PC-9 (cell line): ENCODE measurements around the gene PPM1K. TPM values are rescaled to one million over a fixed set of nuclear protein-coding genes. Genes with fewer than 3 reads are reported as not detected.

Experiments
- BruUV-seq: library from RNA; stranded (reverse); fragments of 400-500 nt; replicated peaks from 2 replicates; lab custom pipeline; 2021; lab: Mats Ljungman, UMichigan
- CTCF ChIA-PET: fragments of 300-600 bp; sonication (Branson Sonifier 250); formaldehyde crosslinking; loops from one replicate; lab custom pipeline; 2022; ENCODE audit warnings: antibody characterized with exemption; lab: Charles Lee
- POLR2A ChIA-PET: fragments of 300-600 bp; sonication (Branson Sonifier 250); formaldehyde crosslinking; loops from one replicate; lab custom pipeline; 2022; ENCODE audit warnings: antibody characterized with exemption; ENCODE audit not compliant: unreplicated experiment; lab: Charles Lee
- DNase-seq, 2 experiments: peaks; one replicate each; pipeline versions ENCODE4 v3.0.0 to v3.0.0-alpha.2; 2015 to 2022; ENCODE audit warnings: mixed read lengths in 1 of 2
- H2AFZ ChIP-seq: fragments of 200-600 bp; sonication (generic); 2 replicates; pipeline ENCODE4 v1.8.1; 2017; ENCODE audit warnings: antibody characterized with exemption
- H3F3A ChIP-seq: fragments of 200-600 bp; sonication (generic); 2 replicates; pipeline ENCODE4 v1.8.1; 2017; ENCODE audit warnings: antibody characterized with exemption, mild to moderate bottlenecking, low read depth; ENCODE audit not compliant: insufficient read depth
- H3K27ac ChIP-seq: fragments of 200-600 bp; sonication (generic); 2 replicates; pipeline ENCODE4 v1.6.1; 2016; ENCODE audit warnings: mixed run types
- H3K27me3 ChIP-seq: fragments of 200-600 bp; sonication (generic); 2 replicates; pipeline ENCODE4 v1.6.1; 2016; ENCODE audit warnings: low read depth, mixed run types; ENCODE audit not compliant: insufficient read depth
- H3K36me3 ChIP-seq: fragments of 200-600 bp; sonication (generic); 2 replicates; pipeline ENCODE4 v1.6.1; 2016; ENCODE audit warnings: low read depth, mixed run types
- H3K4me1 ChIP-seq: fragments of 200-600 bp; sonication (generic); replicated peaks from 2 replicates; pipeline ENCODE4 v1.6.1; 2016; ENCODE audit warnings: mixed run types; ENCODE audit not compliant: insufficient read depth
- H3K4me2 ChIP-seq: fragments of 200-600 bp; sonication (generic); 2 replicates; pipeline ENCODE4 v1.6.1; 2017; ENCODE audit warnings: mixed run types
- H3K4me3 ChIP-seq: fragments of 200-600 bp; sonication (generic); 2 replicates; pipeline ENCODE4 v1.6.1; 2016; ENCODE audit warnings: mixed run types
- H3K79me2 ChIP-seq: fragments of 200-600 bp; sonication (generic); 2 replicates; pipeline ENCODE4 v1.6.1; 2017; ENCODE audit warnings: low read depth, mixed run types
- H3K9me2 ChIP-seq: fragments of 200-600 bp; sonication (generic); 2 replicates; pipeline ENCODE4 v1.8.1; 2017; ENCODE audit warnings: mild to moderate bottlenecking; ENCODE audit not compliant: insufficient read depth
- H3K9me3 ChIP-seq: fragments of 200-600 bp; sonication (generic); 2 replicates; pipeline ENCODE4 v1.8.1; 2016; ENCODE audit warnings: low read depth; ENCODE audit not compliant: insufficient read depth
- H4K20me1 ChIP-seq: fragments of 200-600 bp; sonication (generic); 2 replicates; pipeline ENCODE4 v1.8.1; 2017; ENCODE audit not compliant: insufficient read depth
- CTCF ChIP-seq: fragments of 200-600 bp; sonication (generic); conservative IDR thresholded peaks from 2 replicates; pipeline ENCODE4 v1.6.1; 2017; ENCODE audit warnings: mixed run types, antibody characterized with exemption, mild to moderate bottlenecking, moderate library complexity
- EZH2 ChIP-seq: fragments of 200-600 bp; sonication (generic); IDR thresholded peaks from 2 replicates; pipeline ENCODE4 v1.8.0; 2017; ENCODE audit warnings: antibody characterized with exemption, low read depth
- intact Hi-C: fragments of 100-400 bp; cut with micrococcal nuclease; formaldehyde crosslinking; loops from one replicate; pipeline ENCODE4 v1.10.0; 2022; ENCODE audit not compliant: unreplicated experiment
- total RNA-seq: library from RNA; stranded (reverse); gene quantifications from 2 replicates; pipeline ENCODE4 v1.2.3, GENCODE V29; 2021

PPM1K gene
- total RNA-seq, 1 experiment from 2014 or later = 5.7 TPM

GRCh38 chr4:88275516-88275915, 8.8 kb downstream of the PPM1K start:
- BruUV-seq = no TSS peak
- Histone ChIP-seq H3K4me1 (no peaks in the 10 kb centered on the region), H3F3A (no peaks in the 10 kb centered on the region), H3K9me2 (no peaks in the 10 kb centered on the region), H2AFZ (no peak overlapping the region), H4K20me1 (no peaks in the 10 kb centered on the region), H3K27ac (no peak overlapping the region), H3K4me3 (no peak overlapping the region), H3K36me3 (no peaks in the 10 kb centered on the region), H3K9me3 (no peaks in the 10 kb centered on the region), H3K79me2 (no peaks in the 10 kb centered on the region), H3K4me2 (no peak overlapping the region), H3K27me3 (no peaks in the 10 kb centered on the region)
- intact Hi-C loops = no loop called here
- TF ChIP-seq EZH2 (no peak), CTCF (no peak)
- ChIA-PET POLR2A (no interaction called here), CTCF (no interaction called here)
- no peak for DNase-seq

GRCh38 chr4:88268913-88269312, 15.4 kb downstream of the PPM1K start:
- Histone ChIP-seq H4K20me1 (no peaks in the 10 kb centered on the region), H3K36me3 (no peaks in the 10 kb centered on the region), H3K4me1 (no peaks in the 10 kb centered on the region), H3K9me2 (no peaks in the 10 kb centered on the region), H3K79me2 (no peaks in the 10 kb centered on the region), H3K27ac (no peak overlapping the region), H3K4me3 (no peak overlapping the region), H3K27me3 (no peaks in the 10 kb centered on the region), H3K4me2 (no peak overlapping the region), H2AFZ (no peak overlapping the region), H3K9me3 (no peaks in the 10 kb centered on the region), H3F3A (no peaks in the 10 kb centered on the region)
- BruUV-seq = no TSS peak
- no peak for DNase-seq
- no peak for TF ChIP-seq EZH2
- TF ChIP-seq CTCF = no peak
- intact Hi-C loops = no loop called here
- POLR2A ChIA-PET = no interaction called here
- CTCF ChIA-PET = no interaction called here

- TF ChIP-seq EZH2 (no peak), CTCF (no peak)
- H3K4me1 ChIP-seq = no peaks in the 10 kb centered on the region
- H3K4me3 ChIP-seq = no peak overlapping the region
- ChIA-PET POLR2A (no interaction called here), CTCF (interaction anchor here (0.7 kb wide), 1 partner anchor 174 kb away, joined by 6 read pairs; no protein-coding TSS in a partner anchor)
- no peak for DNase-seq
- H2AFZ ChIP-seq = no peak overlapping the region
- H3K9me3 ChIP-seq = no peaks in the 10 kb centered on the region
- no peaks in the 10 kb centered on the region for H3F3A ChIP-seq
- no peaks in the 10 kb centered on the region for H3K79me2 ChIP-seq
- no peaks in the 10 kb centered on the region for H4K20me1 ChIP-seq
- H3K4me2 ChIP-seq = no peak overlapping the region
- H3K27me3 ChIP-seq = no peaks in the 10 kb centered on the region
- BruUV-seq = no TSS peak
- intact Hi-C loops = no loop called here
- no peaks in the 10 kb centered on the region for H3K9me2 ChIP-seq
- no peaks in the 10 kb centered on the region for H3K36me3 ChIP-seq
- H3K27ac ChIP-seq = no peak overlapping the region
Observed at GRCh38 chr4:88264336-88264735, 20.0 kb downstream of the PPM1K start.
